Cardiac muscle cell (in vitro differentiated cells and primary cell): ENCODE measurements around the gene HSF4. TPM values are rescaled to one million over a fixed set of nuclear protein-coding genes. Genes with fewer than 3 reads are reported as not detected.

Source experiments
- DNase-seq, 2 donors: peaks; one replicate each; pipeline versions ENCODE4 v3.0.0 to v3.0.0-alpha.2; 2010 to 2017; ENCODE audit warnings: low read depth in 1 of 2, low spot score in 1 of 2
- H3K27ac ChIP-seq: fragments of 200-600 bp; sonication (generic); 2 replicates; pipeline ENCODE4 v1.5.1; 2016
- H3K27me3 ChIP-seq: fragments of 200-600 bp; sonication (generic); 2 replicates; pipeline ENCODE4 v1.6.0; 2016; ENCODE audit warnings: control low read depth
- H3K36me3 ChIP-seq: fragments of 200-600 bp; sonication (generic); 2 replicates; pipeline ENCODE4 v1.5.1; 2016; ENCODE audit warnings: control low read depth
- H3K4me1 ChIP-seq: fragments of 200-600 bp; sonication (generic); 2 replicates; pipeline ENCODE4 v1.8.1; 2017; ENCODE audit warnings: low read depth, mild to moderate bottlenecking, mixed run types
- H3K4me3 ChIP-seq: fragments of 200-600 bp; sonication (generic); 2 replicates; pipeline ENCODE4 v1.5.1; 2016; ENCODE audit warnings: mild to moderate bottlenecking
- H3K9me3 ChIP-seq: fragments of 200-600 bp; sonication (generic); 2 replicates; pipeline ENCODE4 v1.5.1; 2017; ENCODE audit warnings: low read depth, mild to moderate bottlenecking, control low read depth
- CTCF ChIP-seq: IDR thresholded peaks from 2 replicates; pipeline ENCODE4 v1.5.1; 2012; ENCODE audit warnings: low read depth, mild to moderate bottlenecking, low read length
- polyA plus RNA-seq: library from polyadenylated mRNA; unstranded; fragments of >200 nt; fragmentation: Nextera tagmentation; extraction: Ambion mirVana; gene quantifications from 2 replicates; pipeline ENCODE4 v1.2.1, GENCODE V29; 2016
- total RNA-seq: library from RNA; depleted of rRNA; stranded (reverse); fragments of >200 nt; gene quantifications from 2 replicates; pipeline ENCODE4 v1.2.3, GENCODE V29; 2016

HSF4 gene
- total and polyA plus RNA-seq, 2 experiments from 2014 or later: 1.7 to 7.9 TPM

DNA sequence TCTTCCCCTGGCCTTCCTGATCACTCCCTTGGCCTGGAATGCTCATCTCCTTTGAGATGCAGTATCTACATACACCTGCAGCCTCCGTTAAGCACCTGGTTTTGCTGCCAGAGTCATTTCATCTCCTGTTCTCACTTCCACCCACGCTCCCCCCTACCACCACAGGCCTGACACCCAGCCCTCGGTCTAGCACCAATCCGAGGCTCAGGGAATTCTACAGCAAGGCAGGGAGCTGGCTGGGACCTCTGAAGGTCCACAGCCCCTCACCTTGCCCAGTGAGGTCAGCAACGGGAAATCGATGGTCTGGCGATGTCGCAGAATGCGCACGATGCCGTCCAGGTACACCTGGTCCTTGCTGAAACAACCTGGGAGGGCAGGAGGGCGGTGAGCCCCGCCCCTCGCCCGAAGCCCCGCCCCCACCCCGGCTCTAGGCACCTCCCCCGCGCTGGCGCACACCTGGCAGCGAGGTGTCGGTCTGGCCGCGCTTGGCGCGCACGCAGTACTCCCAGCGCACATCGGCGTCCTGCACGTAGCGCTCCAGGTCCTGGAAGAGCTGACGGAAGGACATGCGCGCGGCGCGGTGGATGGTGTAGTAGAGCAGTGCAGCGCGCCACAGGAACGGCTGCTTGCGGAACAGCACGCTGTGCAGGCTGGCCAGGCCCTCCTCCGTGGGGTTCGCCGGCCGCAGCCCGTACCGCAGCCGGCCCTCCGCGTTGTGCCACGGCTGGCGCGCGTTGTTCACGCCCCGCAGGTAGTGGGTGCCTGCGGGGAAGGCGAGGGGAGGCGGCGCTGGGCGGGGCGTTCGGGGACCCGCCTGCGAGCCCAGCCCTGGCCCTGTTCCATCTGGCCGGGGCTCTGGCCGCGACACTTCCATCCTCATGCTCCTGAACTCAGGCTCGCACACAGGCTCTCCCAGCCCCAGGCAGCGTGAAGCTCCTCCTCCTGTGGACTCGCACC lies 13.5 kb downstream of the HSF4 start:
- peak overlapping the region; percentile 16 for H3K4me3 ChIP-seq
- H3K36me3 ChIP-seq: no peaks in the 10 kb centered on the region
- TF ChIP-seq CTCF: no peak
- peaks cover 7% of the 10 kb centered on the region for H3K4me1 ChIP-seq
- DNase-seq: peak; percentile 70 to 73
- H3K9me3 ChIP-seq: no peaks in the 10 kb centered on the region
- peaks cover 35% of the 10 kb centered on the region for H3K27me3 ChIP-seq
- no peak overlapping the region for H3K27ac ChIP-seq

DNA sequence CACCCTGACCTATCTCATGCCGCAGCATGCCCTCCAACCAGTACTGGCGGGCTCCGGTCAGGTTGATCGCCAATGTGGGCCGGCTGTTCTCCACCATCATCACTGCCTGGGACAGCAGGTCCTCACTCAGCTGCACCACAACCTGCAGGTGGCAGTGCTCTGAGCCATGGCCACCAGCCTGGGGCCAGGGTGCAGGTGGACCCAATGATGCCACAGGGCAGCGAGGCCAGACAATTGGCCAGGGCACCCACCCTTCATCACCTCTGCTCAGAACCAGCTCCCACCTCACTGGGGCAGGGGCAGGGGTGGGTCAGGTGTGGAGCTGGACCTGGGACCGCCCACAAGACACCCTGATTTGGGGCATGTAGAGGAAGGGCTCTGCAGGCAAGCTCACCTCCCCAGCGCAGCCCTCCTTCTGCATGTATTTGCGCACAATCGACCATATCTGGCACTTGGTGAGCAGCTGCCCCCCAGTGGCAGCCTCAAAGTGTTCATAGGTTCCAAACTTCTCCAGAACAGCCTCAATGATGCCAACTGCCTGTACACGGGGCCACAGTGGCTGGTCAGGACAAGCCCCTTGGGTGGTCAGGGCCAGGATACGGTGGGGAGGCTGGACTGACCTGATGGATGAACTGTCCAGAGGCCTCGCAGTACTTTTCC lies 15.0 kb downstream of the HSF4 start:
- no peak for DNase-seq
- Histone ChIP-seq H3K4me1 (peaks cover 6% of the 10 kb centered on the region), H3K27ac (no peak overlapping the region)

DNA sequence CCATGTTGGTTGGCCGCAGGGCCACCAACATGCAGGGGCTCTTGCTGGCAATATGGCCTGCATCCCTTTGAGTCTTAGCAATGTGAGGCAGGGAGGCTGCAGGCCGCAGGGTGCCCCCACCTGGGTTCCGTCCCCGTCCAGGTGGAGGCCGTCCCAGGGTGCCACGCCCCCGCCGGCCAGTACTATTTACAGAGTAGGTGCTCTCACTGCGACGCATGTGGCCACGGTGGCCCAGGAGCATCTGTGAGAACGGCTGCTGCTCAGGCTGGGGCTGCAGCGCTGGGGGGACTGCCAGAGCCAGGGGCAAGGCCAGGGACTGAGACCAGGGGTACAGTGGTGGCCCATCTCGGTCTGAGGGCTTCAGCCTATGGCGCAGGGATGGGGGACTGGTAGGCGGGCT lies 15.6 kb downstream of the HSF4 start:
- Histone ChIP-seq H3K27me3 (peaks cover 33% of the 10 kb centered on the region), H3K4me1 (peaks cover 4% of the 10 kb centered on the region), H3K4me3 (no peak overlapping the region), H3K27ac (no peak overlapping the region), H3K9me3 (no peaks in the 10 kb centered on the region), H3K36me3 (no peaks in the 10 kb centered on the region)
- TF ChIP-seq CTCF: no peak
- no peak for DNase-seq

More for the DNA sequence above, 15.0 kb downstream of the HSF4 start:
- H3K36me3 ChIP-seq: no peaks in the 10 kb centered on the region
- peaks cover 33% of the 10 kb centered on the region for H3K27me3 ChIP-seq
- no peaks in the 10 kb centered on the region for H3K9me3 ChIP-seq
- no peak for TF ChIP-seq CTCF
- H3K4me3 ChIP-seq: no peak overlapping the region

DNA sequence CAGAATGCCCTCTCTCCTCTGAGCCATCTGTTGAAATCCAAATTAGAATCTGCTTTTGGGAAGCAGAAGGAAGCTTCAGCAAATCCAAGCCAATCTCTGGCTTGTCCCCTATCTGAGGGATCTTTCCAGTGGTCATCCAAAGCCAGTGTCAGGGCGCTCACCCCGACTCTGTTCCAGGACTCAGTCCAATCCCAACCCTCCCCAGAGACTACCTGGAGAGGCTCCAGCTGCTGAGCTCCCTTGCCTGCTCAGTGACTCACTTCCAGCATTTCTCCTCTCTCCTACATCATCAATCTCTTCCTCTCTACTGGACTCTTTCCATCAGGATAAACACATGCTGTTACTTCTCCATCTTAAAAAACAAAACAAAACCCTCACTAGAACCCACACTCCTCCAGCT lies 16.8 kb downstream of the HSF4 start:
- Histone ChIP-seq H3K27me3 (peaks cover 27% of the 10 kb centered on the region), H3K9me3 (no peaks in the 10 kb centered on the region), H3K36me3 (no peaks in the 10 kb centered on the region), H3K27ac (no peak overlapping the region), H3K4me3 (no peak overlapping the region), H3K4me1 (peaks cover 4% of the 10 kb centered on the region)
- no peak for TF ChIP-seq CTCF
- peak in 1 of 2 donors; percentile 89 for DNase-seq

- DNase-seq: no peak
Measured at GRCh38 chr16:67182288-67182687, 17.7 kb downstream of the HSF4 start.

More at GRCh38 chr16:67182288-67182687, 17.7 kb downstream of the HSF4 start:
- no peak overlapping the region for H3K4me3 ChIP-seq
- H3K36me3 ChIP-seq: no peaks in the 10 kb centered on the region
- H3K27ac ChIP-seq: no peak overlapping the region
- peaks cover 25% of the 10 kb centered on the region for H3K27me3 ChIP-seq
- H3K9me3 ChIP-seq: no peaks in the 10 kb centered on the region
- H3K4me1 ChIP-seq: peaks cover 4% of the 10 kb centered on the region
- no peak for TF ChIP-seq CTCF
